GM12875 (cell line): ENCODE data around the gene MPO.

ENCODE experiments used
- H3K4me3 ChIP-seq: one replicate; pipeline ENCODE4 v1.5.1; 2011; ENCODE audit warnings: low read depth, low read length, control low read depth
- CTCF ChIP-seq: IDR thresholded peaks from 2 replicates; pipeline ENCODE4 v1.5.1; 2011; ENCODE audit warnings: low read depth, mild to moderate bottlenecking, control low read depth, inconsistent platforms, low read length, moderate library complexity, borderline replicate concordance; ENCODE audit not compliant: insufficient read depth

The MPO gene

GRCh38 chr17:58264407-58265103, 16.2 kb downstream of the MPO start:
- no peak overlapping the region for H3K4me3 ChIP-seq
- TF ChIP-seq CTCF, result no peak

- TF ChIP-seq CTCF, result no peak
- no peak overlapping the region for H3K4me3 ChIP-seq
Measured at GRCh38 chr17:58263773-58264172, 17.0 kb downstream of the MPO start.

- no peak for TF ChIP-seq CTCF
- no peak overlapping the region for H3K4me3 ChIP-seq
Measured at GRCh38 chr17:58262149-58262548, 18.6 kb downstream of the MPO start.

- 0 out of 2 replicates have a peak, but pooled peaks have one; percentile 30 for TF ChIP-seq CTCF
- H3K4me3 ChIP-seq, result no peak overlapping the region
Measured at GRCh38 chr17:58254803-58255202, 25.9 kb downstream of the MPO start.

GRCh38 chr17:58253082-58253481, 27.7 kb downstream of the MPO start:
- TF ChIP-seq CTCF, result no peak
- H3K4me3 ChIP-seq, result no peak overlapping the region

- no peak for TF ChIP-seq CTCF
- no peak overlapping the region for H3K4me3 ChIP-seq
Measured at GRCh38 chr17:58252141-58252540, 28.6 kb downstream of the MPO start.

- H3K4me3 ChIP-seq, result no peak overlapping the region
- no peak for TF ChIP-seq CTCF
Measured at GRCh38 chr17:58250344-58251011, 30.3 kb downstream of the MPO start.
